GM19397 (cell line): Measurements from ENCODE around the gene DBH.

Source experiments
- ATAC-seq: cut with Tn5 transposase; IDR thresholded peaks from one replicate; pipeline ENCODE4 v1.9.1; 2021; ENCODE audit warnings: mild to moderate bottlenecking, moderate library complexity; ENCODE audit not compliant: unreplicated experiment

The DBH gene

GRCh38 chr9:133680976-133681657 is 45.0 kb downstream of the DBH start:
- no peak for ATAC-seq

- ATAC-seq: no peak
Measured at GRCh38 chr9:133681658-133682306, 45.6 kb downstream of the DBH start.

GRCh38 chr9:133682818-133683585 is 46.8 kb downstream of the DBH start:
- ATAC-seq: no peak

GRCh38 chr9:133683586-133684120 is 47.5 kb downstream of the DBH start:
- ATAC-seq: no peak

GRCh38 chr9:133684121-133684935 is 48.2 kb downstream of the DBH start:
- ATAC-seq: no peak

- ATAC-seq: no peak
Measured at GRCh38 chr9:133684936-133685361, 48.8 kb downstream of the DBH start.

- no peak for ATAC-seq
Measured at GRCh38 chr9:133685653-133686609, 49.8 kb downstream of the DBH start.

GRCh38 chr9:133686642-133687575 is 50.7 kb downstream of the DBH start:
- ATAC-seq: no peak

GRCh38 chr9:133687856-133688761 is 51.9 kb downstream of the DBH start:
- no peak for ATAC-seq

- ATAC-seq: no peak
Measured at GRCh38 chr9:133689151-133689763, 53.1 kb downstream of the DBH start.

GRCh38 chr9:133690081-133690561 is 54.0 kb downstream of the DBH start:
- ATAC-seq: no peak

GRCh38 chr9:133691191-133691590 is 55.0 kb downstream of the DBH start:
- no peak for ATAC-seq

GRCh38 chr9:133691626-133692363 is 55.6 kb downstream of the DBH start:
- ATAC-seq: no peak

- no peak for ATAC-seq
Measured at GRCh38 chr9:133692364-133692985, 56.3 kb downstream of the DBH start.

GRCh38 chr9:133693116-133693515 is 57.0 kb downstream of the DBH start:
- ATAC-seq: no peak
